HFF-Myc (cell line): ENCODE data around the gene LGR6.

Experiments
- DNase-seq: peaks from one replicate; pipeline ENCODE4 v3.0.0-alpha.2; 2011; ENCODE audit warnings: low read depth; ENCODE audit errors: extremely low read depth
- H3K4me3 ChIP-seq: replicated peaks from 2 replicates; pipeline ENCODE4 v1.5.1; 2011; ENCODE audit warnings: low read depth, mild to moderate bottlenecking, control low read depth, low read length
- TF ChIP-seq, protein P1 (sequence below): IDR thresholded peaks from 2 replicates; pipeline ENCODE4 v1.5.1; 2012; ENCODE audit warnings: mild to moderate bottlenecking, low read depth, low read length, control low read depth; ENCODE audit errors: missing control alignments

LGR6 gene

DNA sequence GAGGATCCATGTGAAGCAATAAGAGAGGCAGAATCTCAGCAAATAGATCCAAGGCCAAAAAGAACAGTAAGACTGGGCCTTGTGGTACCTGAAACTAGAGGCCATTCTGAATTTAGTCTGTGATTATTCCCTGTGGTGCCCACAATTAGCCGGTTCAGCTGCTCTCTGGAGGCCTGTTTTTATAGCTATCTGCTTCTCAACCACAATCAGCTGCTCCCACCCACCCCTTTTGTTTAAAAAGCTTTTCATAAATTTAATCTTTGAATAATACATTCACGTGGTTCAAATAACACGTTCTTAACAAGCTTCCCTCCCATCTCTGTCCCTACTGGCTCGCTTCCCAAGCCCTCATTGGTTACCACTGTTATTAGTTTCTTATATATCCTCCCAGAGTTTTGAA is 130.1 kb downstream of the LGR6 start:
- no peak for DNase-seq
- TF ChIP-seq, protein P1, sequence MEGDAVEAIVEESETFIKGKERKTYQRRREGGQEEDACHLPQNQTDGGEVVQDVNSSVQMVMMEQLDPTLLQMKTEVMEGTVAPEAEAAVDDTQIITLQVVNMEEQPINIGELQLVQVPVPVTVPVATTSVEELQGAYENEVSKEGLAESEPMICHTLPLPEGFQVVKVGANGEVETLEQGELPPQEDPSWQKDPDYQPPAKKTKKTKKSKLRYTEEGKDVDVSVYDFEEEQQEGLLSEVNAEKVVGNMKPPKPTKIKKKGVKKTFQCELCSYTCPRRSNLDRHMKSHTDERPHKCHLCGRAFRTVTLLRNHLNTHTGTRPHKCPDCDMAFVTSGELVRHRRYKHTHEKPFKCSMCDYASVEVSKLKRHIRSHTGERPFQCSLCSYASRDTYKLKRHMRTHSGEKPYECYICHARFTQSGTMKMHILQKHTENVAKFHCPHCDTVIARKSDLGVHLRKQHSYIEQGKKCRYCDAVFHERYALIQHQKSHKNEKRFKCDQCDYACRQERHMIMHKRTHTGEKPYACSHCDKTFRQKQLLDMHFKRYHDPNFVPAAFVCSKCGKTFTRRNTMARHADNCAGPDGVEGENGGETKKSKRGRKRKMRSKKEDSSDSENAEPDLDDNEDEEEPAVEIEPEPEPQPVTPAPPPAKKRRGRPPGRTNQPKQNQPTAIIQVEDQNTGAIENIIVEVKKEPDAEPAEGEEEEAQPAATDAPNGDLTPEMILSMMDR, result no peak

DNA sequence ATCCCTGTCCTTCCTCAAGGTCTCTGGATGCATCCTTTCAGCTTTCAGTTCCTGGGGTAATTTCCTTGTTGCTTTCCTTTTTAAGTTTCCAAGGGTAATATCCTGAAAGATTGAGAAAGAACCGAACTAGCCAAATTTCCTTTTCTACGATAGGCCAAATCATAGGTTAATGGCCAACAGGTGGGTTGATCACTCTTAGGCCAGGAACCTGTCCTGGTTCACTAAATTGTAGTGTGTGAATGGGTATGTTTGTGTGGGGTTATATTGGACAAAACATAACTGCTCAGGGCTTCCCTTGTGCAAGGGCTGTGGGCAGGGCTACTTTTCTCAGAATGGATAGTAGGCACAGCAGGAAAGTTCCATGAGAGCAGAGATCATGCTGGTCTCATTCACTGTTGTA is 131.0 kb downstream of the LGR6 start:
- DNase-seq, result no peak
- no peak overlapping the region for H3K4me3 ChIP-seq
- TF ChIP-seq, protein P1, result no peak

More for the DNA sequence above, 130.1 kb downstream of the LGR6 start:
- no peak overlapping the region for H3K4me3 ChIP-seq

DNA sequence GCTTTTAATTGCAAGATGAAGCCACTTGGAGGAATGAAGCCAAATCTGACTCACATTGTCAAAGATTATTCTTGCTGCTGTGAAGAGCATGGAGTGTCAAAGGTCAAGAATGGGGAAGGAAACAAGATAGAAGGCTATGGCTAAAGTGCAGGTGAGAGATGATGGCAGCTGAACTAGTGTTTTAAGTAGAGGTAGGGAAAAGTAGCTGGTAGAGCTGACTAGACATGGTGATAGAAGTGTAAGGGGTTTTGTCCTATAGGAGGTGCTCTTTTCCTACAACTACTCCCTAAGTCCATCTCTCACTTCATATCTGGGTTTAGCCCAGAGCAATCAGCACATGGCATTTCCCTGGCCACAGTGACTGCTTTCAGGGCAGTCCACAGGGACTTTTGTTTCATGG is 136.3 kb downstream of the LGR6 start:
- TF ChIP-seq, protein P1, result no peak
- no peak for DNase-seq
- no peak overlapping the region for H3K4me3 ChIP-seq

DNA sequence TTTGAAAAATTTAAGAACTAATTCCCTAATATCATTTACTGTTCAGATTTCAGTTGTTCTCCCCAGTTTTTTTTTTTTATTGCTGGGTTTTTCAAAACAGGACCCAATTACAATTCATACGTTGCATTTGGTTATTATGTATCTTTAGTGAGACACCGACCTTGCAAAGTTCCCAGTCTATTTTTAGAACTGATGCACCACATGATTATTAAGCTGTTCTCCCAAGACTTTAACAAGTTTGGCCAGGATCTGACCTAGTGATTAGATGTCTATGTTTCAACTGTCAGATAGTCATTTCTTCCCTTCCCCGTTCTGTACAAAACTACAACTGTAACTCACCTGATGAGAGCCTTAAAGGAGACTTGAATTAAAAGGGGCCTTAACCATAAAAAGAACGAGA is 140.3 kb downstream of the LGR6 start:
- no peak for DNase-seq
- no peak overlapping the region for H3K4me3 ChIP-seq
- TF ChIP-seq, protein P1, result no peak

DNA sequence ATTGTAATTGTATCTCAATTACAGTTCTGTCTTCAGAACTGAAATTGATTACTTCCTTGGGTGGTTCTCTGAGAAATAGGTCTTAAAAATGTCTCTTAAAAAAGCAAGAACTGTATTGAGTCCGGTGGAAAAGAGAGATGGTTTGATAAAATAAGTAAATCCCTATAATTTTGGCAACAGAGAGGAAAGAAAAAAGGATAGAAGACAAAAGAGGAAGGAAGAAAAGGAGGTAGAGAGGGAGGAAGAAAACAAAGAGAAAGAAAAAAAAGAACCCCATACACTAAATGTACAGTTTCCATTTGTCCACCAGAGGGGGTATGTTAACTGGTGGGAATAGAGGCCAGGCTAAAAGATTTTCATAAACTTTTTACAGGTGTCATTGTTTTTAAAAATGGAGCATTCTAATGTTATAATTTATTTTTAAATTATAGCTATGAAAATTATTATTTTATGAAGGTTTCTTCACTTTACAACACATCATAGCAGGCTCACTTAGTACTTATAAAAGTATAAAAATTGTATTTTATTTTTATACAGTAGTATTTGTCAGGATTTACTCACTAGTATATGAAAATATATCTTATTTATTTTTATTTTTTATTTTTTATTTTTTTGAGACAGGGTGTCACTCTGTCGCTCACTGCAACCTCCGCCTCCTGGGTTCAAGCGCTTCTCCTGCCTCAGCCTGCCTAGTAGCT is 150.2 kb downstream of the LGR6 start:
- no peak overlapping the region for H3K4me3 ChIP-seq
- TF ChIP-seq, protein P1, result peak; percentile 67
- DNase-seq, result no peak

DNA sequence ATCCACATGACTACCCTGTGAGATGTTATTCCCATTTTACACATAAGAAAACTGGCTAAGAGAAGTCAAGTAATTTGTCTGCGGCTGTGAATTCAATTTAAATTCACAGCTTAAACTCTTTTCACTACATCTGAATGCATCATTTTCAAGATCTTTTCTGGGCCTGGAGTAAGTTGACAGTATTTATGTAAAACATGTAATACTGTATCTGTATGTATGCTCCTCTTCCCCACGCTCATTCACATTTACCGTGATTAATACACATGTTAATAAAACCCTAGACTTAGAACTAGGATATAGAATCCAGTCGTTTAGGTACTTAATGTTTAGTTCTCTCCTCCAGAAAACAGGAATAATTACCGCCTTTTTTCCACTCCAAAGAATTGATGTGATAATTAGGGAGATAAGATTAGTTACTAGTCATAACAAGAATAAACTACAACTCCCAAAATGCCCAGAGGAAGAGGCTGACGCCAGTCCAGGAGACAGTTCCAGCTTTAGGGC is 154.5 kb downstream of the LGR6 start:
- DNase-seq, result no peak

More for the DNA sequence above, 154.5 kb downstream of the LGR6 start:
- no peak overlapping the region; the same call in 1 of the 2 replicates for H3K4me3 ChIP-seq
- TF ChIP-seq, protein P1, result no peak
